Dermis microvascular lymphatic vessel endothelial cell (primary cell): ENCODE measurements around the gene METTL16. TPM values are rescaled to one million over a fixed set of nuclear protein-coding genes. Genes with fewer than 3 reads are reported as not detected.

Source experiments
- total RNA-seq: library from RNA; depleted of rRNA; stranded (reverse); fragments of >200 nt; gene quantifications from 2 replicates; pipeline ENCODE4 v1.2.1, GENCODE V29; 2014

Gene METTL16
- total RNA-seq, 1 donor from 2014 or later = 9.1 TPM

Other genes with a start within 250 kb of the METTL16 start
- 26.3 and 42.7 TPM in 2 replicates for gene SMG6, start 208.1 kb downstream of the METTL16 start, total RNA-seq
- gene SRR, start 207.9 kb downstream of the METTL16 start, total RNA-seq = 10.9 and 11.6 TPM in 2 replicates
- gene TSR1, start 175.4 kb downstream of the METTL16 start, total RNA-seq = 33.4 and 34.4 TPM in 2 replicates
- gene SGSM2, start 174.4 kb downstream of the METTL16 start, total RNA-seq = 23.4 and 40.6 TPM in 2 replicates
- 2.4 and 3.5 TPM in 2 replicates for gene MNT, start 110.8 kb downstream of the METTL16 start, total RNA-seq
- 65.0 and 80.4 TPM in 2 replicates for gene PAFAH1B1, start 81.8 kb upstream of the METTL16 start, total RNA-seq
- 32.3 and 41.3 TPM in 2 replicates for gene CLUH, start 199.9 kb upstream of the METTL16 start, total RNA-seq
- not detected in 2 replicates for gene CCDC92B, start 237.8 kb upstream of the METTL16 start, total RNA-seq